ENCODE data around the gene SLC4A7. TPM values are rescaled to one million over a fixed set of nuclear protein-coding genes. Genes with fewer than 3 reads are reported as not detected.
"Not testable (repeated sequence)": the region's sequence is repeated elsewhere in the genome, so short reads cannot be mapped to it uniquely, and the experiment has no call there.

SLC4A7 gene
- polyA plus RNA-seq, result 10 to 100 TPM; 13.8 to 53.0 (median 28.4) TPM
- long read RNA-seq, donor 1, result 0 reads
- long read RNA-seq, donor 2, result 0 reads
- long read RNA-seq, donor 3, result 0 reads
- long read RNA-seq, donor 4, result 0 reads
- long read RNA-seq, donor 5, result 0 reads
- long read RNA-seq, donor 6, result 0 reads
- long read RNA-seq, donor 7, result 0 reads
- long read RNA-seq, donor 8, result 0 reads
- long read RNA-seq, donor 9, result 0 reads
- long read RNA-seq, donor 10, result 0 reads

DNA sequence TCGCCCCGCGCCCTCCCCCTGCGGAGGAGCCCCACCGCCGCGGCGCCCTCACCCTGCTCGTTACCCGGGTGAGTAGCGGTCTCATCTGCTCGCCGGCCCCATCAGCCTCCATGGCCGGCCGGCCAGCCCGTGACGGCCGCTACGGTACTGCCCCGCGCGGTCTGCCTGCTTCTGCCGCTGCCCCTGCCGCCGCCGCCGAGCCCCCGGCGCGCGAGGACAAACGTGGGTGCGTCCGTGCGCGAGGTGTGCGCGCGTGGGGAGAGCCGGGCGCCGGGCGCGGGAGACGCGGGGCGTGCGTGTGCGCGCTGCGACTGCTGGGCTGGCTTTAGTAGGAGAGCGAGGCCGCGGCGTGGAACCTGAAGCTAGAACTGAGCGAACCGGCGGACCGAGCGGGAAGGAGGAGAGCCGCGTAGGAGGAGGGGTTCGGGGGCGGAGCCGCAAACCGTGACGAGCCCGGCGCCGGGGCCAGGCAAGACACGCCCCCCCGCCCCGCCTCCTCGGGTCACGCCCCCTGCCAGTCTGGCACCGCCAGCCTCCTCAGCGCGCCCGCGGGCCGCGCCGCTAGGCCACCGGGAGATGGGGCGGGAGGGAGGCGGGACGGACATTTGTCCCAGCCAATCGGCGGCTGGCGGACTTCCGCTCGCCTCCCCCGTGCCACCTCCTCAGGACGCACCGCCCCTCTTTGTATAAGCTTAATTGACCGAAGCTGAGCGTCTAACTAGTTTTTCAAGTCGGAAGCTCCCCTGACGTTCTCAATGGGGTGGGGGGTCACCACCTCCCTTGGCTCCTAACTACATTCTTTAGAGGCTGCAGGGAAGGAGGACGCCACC lies at the start of gene SLC4A7:
SLC4A7 (minus strand) TSS at position 370 of the 830 bp plus-strand sequence; CDS start at position 112, 258 bp downstream.
- Histone ChIP-seq H3K36me3 (ENCODE audit: control insufficient read depth in 3 of 3, insufficient read depth in 2 of 3, low read depth in 1 of 3, low read length in 3 of 3) (no peaks in the 10 kb centered on the region), H3K27ac (ENCODE audit: low read depth in 1 of 3, low read length in 2 of 3) (peak within 1 kb of the TSS; percentile 89 to 97 (median 94)), H3K9me3 (ENCODE audit: control insufficient read depth in 2 of 2, insufficient read depth in 1 of 2, low read depth in 1 of 2, low read length in 1 of 2) (no peaks in the 10 kb centered on the region), H3K27me3 (ENCODE audit: control insufficient read depth in 3 of 3, insufficient read depth in 3 of 3, low read length in 3 of 3) (no peaks in the 10 kb centered on the region), H3K4me3 (ENCODE audit: low read depth in 1 of 3, low read length in 3 of 3) (peak within 1 kb of the TSS; percentile 84 to 99 (median 87)), H3K4me1 (ENCODE audit: control insufficient read depth in 3 of 3, insufficient read depth in 2 of 3, low read depth in 1 of 3, low read length in 2 of 3) (peaks cover under 1 to 6% (median 2%) of the 10 kb centered on the region in 3 donors)
- DNase-seq (peak; percentile 97 to 98), FAIRE-seq (no peak)
- WGBS, 3 donors, result 0 to 1% (median 1%) methylated on average over 37 to 100 of the region's 100 CpGs

DNA sequence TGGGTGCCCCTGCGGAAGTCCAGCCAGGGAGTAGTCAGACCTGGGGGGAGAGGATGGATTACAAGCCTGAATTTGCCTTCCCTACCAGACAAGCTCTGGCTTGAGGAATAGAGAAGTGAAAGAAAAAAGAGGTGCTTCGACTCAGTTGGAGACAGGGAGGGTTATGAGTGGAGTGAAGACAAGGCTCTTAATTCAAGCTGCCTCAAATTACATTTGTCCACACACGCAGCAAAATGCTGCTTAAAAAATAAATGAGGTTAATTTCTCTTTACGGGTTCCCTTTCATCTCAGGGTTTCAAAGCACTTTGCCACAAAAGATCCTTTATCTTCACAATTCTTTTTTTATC lies 49.0 kb upstream of the SLC4A7 start:
- DNase-seq (no peak), FAIRE-seq (no peak)
- H3K27ac ChIP-seq (ENCODE audit: low read depth in 1 of 3, low read length in 2 of 3), result no peak overlapping the region
- H3K9me3 ChIP-seq (ENCODE audit: control insufficient read depth in 2 of 2, insufficient read depth in 1 of 2, low read depth in 1 of 2, low read length in 1 of 2), result no peaks in the 10 kb centered on the region
- WGBS, 3 donors, result 44 to 54% (median 54%) methylated on average over 4 of the region's 4 CpGs
- no peaks in the 10 kb centered on the region for H3K27me3 ChIP-seq (ENCODE audit: control insufficient read depth in 3 of 3, insufficient read depth in 3 of 3, low read length in 3 of 3)
- H3K4me1 ChIP-seq (ENCODE audit: control insufficient read depth in 3 of 3, insufficient read depth in 2 of 3, low read depth in 1 of 3, low read length in 2 of 3), result no peaks in the 10 kb centered on the region
- H3K36me3 ChIP-seq (ENCODE audit: control insufficient read depth in 3 of 3, insufficient read depth in 2 of 3, low read depth in 1 of 3, low read length in 3 of 3), result no peaks in the 10 kb centered on the region
- H3K4me3 ChIP-seq (ENCODE audit: low read depth in 1 of 3, low read length in 3 of 3), result no peak overlapping the region

DNA sequence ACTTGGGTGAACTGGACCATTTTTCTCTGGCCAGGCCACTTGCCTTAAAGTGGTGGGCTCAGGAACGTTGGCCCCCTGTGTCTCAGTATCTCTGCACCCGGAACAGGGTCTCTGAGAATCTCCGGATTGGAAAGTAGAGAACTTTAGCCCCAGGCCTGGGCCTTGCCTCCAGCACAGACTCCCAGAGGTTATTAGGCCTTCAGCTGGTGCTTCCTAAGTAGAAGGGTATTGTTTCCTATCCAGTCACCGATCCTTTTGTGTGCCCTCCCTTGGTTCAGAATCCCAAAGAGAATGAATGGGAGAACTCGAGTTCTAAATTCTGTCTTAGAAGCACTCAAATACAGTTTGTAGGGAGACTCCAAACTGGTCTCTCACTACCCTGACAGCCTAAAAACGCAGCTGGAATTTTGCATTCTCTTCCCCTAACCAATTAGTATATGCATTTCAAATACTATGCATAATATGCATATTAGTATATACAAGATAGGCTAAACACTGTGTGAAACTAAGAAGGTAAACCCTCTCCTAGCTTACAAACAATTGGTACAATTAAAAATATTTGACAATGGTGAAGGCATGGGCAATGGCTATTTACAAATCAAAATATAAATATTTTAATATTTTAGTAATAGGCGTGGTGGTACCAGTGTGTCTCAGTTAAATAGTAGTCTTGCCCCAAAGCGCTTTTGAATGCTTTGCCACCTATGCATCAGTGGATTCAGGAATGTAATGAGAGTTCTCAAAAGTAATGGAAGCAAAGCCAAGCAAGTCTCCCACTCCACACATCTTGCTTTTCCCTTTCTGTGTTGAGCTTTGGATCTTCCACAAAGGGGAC lies 48.5 kb upstream of the SLC4A7 start:
- 91 to 92% (median 92%) methylated on average over 8 of the region's 8 CpGs for WGBS, 3 donors
- DNase-seq (no peak), FAIRE-seq (no peak)
- Histone ChIP-seq H3K4me3 (ENCODE audit: low read depth in 1 of 3, low read length in 3 of 3) (no peak overlapping the region), H3K36me3 (ENCODE audit: control insufficient read depth in 3 of 3, insufficient read depth in 2 of 3, low read depth in 1 of 3, low read length in 3 of 3) (no peaks in the 10 kb centered on the region), H3K4me1 (ENCODE audit: control insufficient read depth in 3 of 3, insufficient read depth in 2 of 3, low read depth in 1 of 3, low read length in 2 of 3) (no peaks in the 10 kb centered on the region), H3K27ac (ENCODE audit: low read depth in 1 of 3, low read length in 2 of 3) (no peak overlapping the region), H3K27me3 (ENCODE audit: control insufficient read depth in 3 of 3, insufficient read depth in 3 of 3, low read length in 3 of 3) (no peaks in the 10 kb centered on the region), H3K9me3 (ENCODE audit: control insufficient read depth in 2 of 2, insufficient read depth in 1 of 2, low read depth in 1 of 2, low read length in 1 of 2) (no peaks in the 10 kb centered on the region)

DNA sequence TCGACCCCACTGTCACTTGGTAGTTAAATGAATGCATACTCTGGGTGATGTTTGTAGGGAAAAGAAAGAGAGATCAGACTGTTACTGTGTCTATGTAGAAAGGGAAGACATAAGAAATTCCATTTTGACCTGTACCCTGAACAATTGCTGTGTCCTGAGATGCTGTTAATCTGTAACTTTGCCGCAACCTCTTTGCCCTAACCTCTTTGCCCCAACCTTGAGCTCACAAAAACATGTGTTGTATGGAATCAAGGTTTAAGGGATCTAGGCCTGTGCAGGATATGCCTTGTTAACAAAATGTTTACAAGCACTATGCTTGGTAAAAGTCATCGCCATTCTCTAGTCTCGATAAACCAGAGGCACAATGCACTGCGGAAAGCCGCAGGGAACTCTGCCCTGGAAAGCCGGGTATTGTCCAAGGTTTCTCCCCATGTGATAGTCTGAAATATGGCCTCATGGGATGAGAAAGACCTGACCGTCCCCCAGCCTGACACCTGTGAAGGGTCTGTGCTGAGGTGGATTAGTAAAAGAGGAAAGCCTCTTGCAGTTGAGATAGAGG lies 47.1 kb upstream of the SLC4A7 start:
- WGBS, 3 donors, result 95 to 97% (median 96%) methylated on average over 8 of the region's 8 CpGs
- not testable (repeated sequence) for H3K4me1 ChIP-seq (ENCODE audit: control insufficient read depth in 3 of 3, insufficient read depth in 2 of 3, low read depth in 1 of 3, low read length in 2 of 3); FAIRE-seq; H3K27ac ChIP-seq (ENCODE audit: low read depth in 1 of 3, low read length in 2 of 3); H3K4me3 ChIP-seq (ENCODE audit: low read depth in 1 of 3, low read length in 3 of 3); H3K27me3 ChIP-seq (ENCODE audit: control insufficient read depth in 3 of 3, insufficient read depth in 3 of 3, low read length in 3 of 3); H3K9me3 ChIP-seq (ENCODE audit: control insufficient read depth in 2 of 2, insufficient read depth in 1 of 2, low read depth in 1 of 2, low read length in 1 of 2); H3K36me3 ChIP-seq (ENCODE audit: control insufficient read depth in 3 of 3, insufficient read depth in 2 of 3, low read depth in 1 of 3, low read length in 3 of 3); DNase-seq

DNA sequence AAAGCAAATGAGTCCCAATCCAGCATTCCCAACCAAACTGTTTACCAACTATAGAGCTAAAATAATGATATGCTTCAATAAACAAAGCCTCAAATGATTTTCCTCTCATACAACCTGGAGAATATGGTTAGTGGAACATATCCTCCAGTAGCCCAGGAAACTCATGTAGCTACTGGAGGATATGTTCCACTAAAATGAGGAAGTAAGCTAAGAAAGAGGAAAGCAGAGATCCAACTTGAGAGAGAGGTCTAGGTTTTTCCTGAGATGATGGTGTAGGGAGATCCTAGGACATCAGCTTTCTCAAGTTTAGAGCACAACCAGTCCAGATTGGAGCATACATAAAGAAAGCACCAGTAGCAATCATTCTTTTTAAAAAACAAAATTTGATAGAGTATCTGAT lies 44.6 kb upstream of the SLC4A7 start:
- Histone ChIP-seq H3K27ac (ENCODE audit: low read depth in 1 of 3, low read length in 2 of 3) (no peak overlapping the region), H3K9me3 (ENCODE audit: control insufficient read depth in 2 of 2, insufficient read depth in 1 of 2, low read depth in 1 of 2, low read length in 1 of 2) (no peaks in the 10 kb centered on the region), H3K27me3 (ENCODE audit: control insufficient read depth in 3 of 3, insufficient read depth in 3 of 3, low read length in 3 of 3) (no peaks in the 10 kb centered on the region), H3K36me3 (ENCODE audit: control insufficient read depth in 3 of 3, insufficient read depth in 2 of 3, low read depth in 1 of 3, low read length in 3 of 3) (no peaks in the 10 kb centered on the region), H3K4me1 (ENCODE audit: control insufficient read depth in 3 of 3, insufficient read depth in 2 of 3, low read depth in 1 of 3, low read length in 2 of 3) (no peaks in the 10 kb centered on the region), H3K4me3 (ENCODE audit: low read depth in 1 of 3, low read length in 3 of 3) (no peak overlapping the region)
- DNase-seq, result no peak
- FAIRE-seq, result no peak

DNA sequence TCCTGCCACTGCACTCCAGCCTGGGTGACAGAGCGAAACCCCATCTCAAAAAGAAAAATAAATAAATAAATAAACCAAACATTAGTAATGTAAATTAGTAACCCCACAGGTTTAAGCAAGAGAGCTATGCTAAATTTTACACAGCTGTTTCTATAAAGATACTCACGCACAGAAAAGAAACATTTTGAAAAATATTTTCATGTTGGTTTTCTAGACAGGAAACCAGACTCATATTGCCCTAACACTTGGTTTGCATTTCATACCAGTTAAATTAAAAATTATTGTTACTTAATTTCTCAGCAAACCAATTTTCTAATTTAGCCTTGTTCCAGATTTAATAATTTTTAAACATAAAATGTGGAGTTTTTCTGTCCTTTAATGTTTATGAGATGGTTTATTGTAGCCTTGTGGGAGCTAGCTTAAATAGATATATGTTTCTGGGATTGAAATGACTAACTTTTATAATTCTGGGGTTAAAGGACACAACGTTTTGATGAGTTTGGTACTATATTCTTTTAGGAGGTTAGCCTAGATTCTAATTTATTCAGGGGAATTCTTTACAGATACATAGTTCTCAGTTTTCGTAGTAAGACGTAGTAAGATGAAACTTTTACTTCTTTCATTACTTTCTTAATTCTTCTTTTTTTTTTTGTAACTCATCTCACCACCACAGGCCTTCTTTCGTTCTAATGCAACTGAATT lies 42.6 kb upstream of the SLC4A7 start:
- Histone ChIP-seq H3K4me1 (ENCODE audit: control insufficient read depth in 3 of 3, insufficient read depth in 2 of 3, low read depth in 1 of 3, low read length in 2 of 3) (no peaks in the 10 kb centered on the region), H3K4me3 (ENCODE audit: low read depth in 1 of 3, low read length in 3 of 3) (no peak overlapping the region), H3K9me3 (ENCODE audit: control insufficient read depth in 2 of 2, insufficient read depth in 1 of 2, low read depth in 1 of 2, low read length in 1 of 2) (no peaks in the 10 kb centered on the region), H3K36me3 (ENCODE audit: control insufficient read depth in 3 of 3, insufficient read depth in 2 of 3, low read depth in 1 of 3, low read length in 3 of 3) (no peaks in the 10 kb centered on the region), H3K27ac (ENCODE audit: low read depth in 1 of 3, low read length in 2 of 3) (no peak overlapping the region), H3K27me3 (ENCODE audit: control insufficient read depth in 3 of 3, insufficient read depth in 3 of 3, low read length in 3 of 3) (no peaks in the 10 kb centered on the region)
- DNase-seq, result no peak
- WGBS, 3 donors, result 79 to 88% (median 85%) methylated on average over 6 of the region's 6 CpGs
- no peak for FAIRE-seq

DNA sequence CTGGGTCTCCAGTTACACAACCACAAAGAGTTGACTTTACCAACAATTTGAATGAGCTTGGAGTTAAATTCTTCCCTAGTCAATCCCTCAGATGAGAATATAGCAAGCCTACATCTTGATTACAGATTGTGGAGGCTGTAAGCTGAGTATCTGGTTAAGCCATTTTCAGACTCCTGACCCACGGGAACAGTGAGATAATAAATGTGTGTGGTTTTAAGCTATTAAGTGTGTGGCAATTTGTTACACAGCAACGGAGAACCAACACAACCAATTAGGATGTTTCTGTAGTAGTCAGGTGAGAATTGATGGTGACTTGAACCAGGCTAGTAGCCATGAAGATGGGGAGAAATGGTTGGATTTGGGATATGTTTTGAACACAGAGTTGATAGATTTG lies 37.7 kb upstream of the SLC4A7 start:
- Histone ChIP-seq H3K36me3 (ENCODE audit: control insufficient read depth in 3 of 3, insufficient read depth in 2 of 3, low read depth in 1 of 3, low read length in 3 of 3) (no peaks in the 10 kb centered on the region), H3K9me3 (ENCODE audit: control insufficient read depth in 2 of 2, insufficient read depth in 1 of 2, low read depth in 1 of 2, low read length in 1 of 2) (no peaks in the 10 kb centered on the region), H3K4me1 (ENCODE audit: control insufficient read depth in 3 of 3, insufficient read depth in 2 of 3, low read depth in 1 of 3, low read length in 2 of 3) (no peaks in the 10 kb centered on the region), H3K27me3 (ENCODE audit: control insufficient read depth in 3 of 3, insufficient read depth in 3 of 3, low read length in 3 of 3) (no peaks in the 10 kb centered on the region), H3K4me3 (ENCODE audit: low read depth in 1 of 3, low read length in 3 of 3) (no peak overlapping the region), H3K27ac (ENCODE audit: low read depth in 1 of 3, low read length in 2 of 3) (peak overlapping the region in 1 of 3 donors; percentile 3)
- 75 to 82% (median 76%) methylated on average over 2 of the region's 2 CpGs for WGBS, 3 donors
- no peak for DNase-seq
- FAIRE-seq, result no peak

Measured in small intestine (tissue), 16 donors.